Left renal cortex interstitium (tissue), 4 donors: ENCODE results near the gene NRSN1. TPM values are rescaled to one million over a fixed set of nuclear protein-coding genes. Genes with fewer than 3 reads are reported as not detected.

Experiments used
- DNase-seq, 4 donors: peaks; one replicate each; pipeline ENCODE4 v3.0.0-alpha.2; 2013; ENCODE audit warnings: low read depth in 4 of 4, low spot score in 2 of 4, missing footprints in 1 of 4
- polyA plus RNA-seq, 4 donors: library from polyadenylated mRNA; unstranded; fragments of 120-200 nt; gene quantifications; one replicate each; pipeline ENCODE4 v1.2.1, GENCODE V29; 2013; ENCODE audit not compliant: insufficient read length in 4 of 4

The NRSN1 gene
- polyA plus RNA-seq = 1 to 10 TPM in 1 of 4 donors, under 1 TPM in 3; 0.48 to 1.5 (median 0.86) TPM

DNA sequence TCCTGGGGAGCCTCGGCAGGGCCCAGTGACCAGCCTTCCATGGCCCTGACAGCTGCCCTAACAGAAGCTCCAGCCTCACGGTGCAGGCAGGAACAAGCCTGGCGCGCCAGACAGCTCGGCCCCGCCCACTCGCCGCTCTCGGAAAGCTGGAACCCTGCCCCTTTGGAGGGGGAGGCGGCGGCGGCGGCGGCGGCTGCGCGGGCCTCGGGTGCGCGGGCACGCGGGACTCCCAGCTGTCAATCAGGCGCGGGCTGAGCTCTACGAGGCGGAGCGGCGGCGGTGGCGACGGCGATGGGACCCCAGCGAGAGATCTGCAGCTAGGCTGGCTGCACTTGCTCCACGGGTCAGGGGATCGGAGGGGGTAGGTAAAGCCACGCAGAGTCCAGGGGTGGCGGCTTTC lies at the start of gene NRSN1:
Gene NRSN1 (plus strand): TSS at position 236 of the 400 bp plus-strand sequence. CDS start 8,113 bp downstream, outside the sequence.
- DNase-seq = no peak

- DNase-seq = no peak
These were observed 47.8 kb upstream of the NRSN1 start for GRCh38 chr6:24078200-24078599.

DNA sequence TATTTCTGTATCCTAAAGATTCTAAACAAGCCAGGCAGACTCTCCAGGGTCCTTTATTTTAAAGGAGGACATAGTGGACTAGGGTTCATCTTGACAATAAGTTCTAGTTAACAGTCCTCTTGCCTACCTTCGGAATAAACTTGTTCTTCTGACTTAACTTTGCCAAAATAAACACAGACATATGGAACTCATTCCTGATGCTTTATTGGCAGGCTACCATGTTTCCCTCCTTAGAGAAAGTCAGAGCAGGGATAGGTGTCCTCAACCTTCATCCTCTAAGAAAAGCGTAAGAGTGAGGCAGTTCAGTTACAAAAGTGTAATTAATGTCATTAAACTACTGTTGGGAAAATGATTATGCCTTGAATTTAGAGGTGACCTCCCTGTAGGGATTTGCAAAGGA lies 46.9 kb upstream of the NRSN1 start:
- no peak for DNase-seq

- no peak for DNase-seq
These were observed 45.3 kb upstream of the NRSN1 start for GRCh38 chr6:24080711-24081110.

DNA sequence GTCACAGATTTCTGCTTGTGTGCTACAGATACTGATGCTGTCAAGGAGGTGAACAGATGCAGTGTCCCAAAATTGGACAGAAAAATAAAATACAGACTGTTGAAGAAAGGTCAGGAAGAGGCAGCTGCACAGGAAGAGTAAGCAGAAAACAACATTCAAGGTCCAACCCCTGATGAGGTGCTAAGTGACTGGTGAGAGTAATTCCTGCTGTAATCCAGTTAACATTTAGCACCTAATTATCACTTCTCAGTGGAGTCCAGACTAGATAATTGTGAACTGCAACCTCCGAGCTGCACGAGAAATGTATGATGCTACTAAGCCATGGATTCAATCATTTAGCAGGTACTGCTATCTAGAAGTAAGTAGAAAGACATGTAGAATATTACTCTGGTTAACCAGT lies 36.3 kb upstream of the NRSN1 start:
- DNase-seq = no peak

DNA sequence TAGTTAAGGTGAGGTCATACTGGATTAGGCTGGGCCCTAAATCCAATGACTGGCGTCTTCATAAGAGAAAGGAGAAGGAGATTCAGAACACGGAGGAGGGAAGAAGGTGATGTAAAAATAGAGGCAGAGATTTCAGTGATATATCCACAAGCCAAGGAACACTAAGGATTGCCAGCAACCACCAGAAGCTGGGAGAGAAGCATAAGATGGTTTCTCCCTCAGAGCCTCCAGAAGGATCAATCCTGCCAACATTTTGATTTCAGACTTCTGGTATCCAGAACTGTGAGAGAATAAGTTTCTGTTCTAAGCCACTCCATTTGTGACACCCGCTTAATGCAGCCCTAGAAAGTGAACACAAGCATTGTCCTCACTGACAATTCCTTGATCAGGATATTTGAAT lies 33.6 kb upstream of the NRSN1 start:
- no peak for DNase-seq

DNA sequence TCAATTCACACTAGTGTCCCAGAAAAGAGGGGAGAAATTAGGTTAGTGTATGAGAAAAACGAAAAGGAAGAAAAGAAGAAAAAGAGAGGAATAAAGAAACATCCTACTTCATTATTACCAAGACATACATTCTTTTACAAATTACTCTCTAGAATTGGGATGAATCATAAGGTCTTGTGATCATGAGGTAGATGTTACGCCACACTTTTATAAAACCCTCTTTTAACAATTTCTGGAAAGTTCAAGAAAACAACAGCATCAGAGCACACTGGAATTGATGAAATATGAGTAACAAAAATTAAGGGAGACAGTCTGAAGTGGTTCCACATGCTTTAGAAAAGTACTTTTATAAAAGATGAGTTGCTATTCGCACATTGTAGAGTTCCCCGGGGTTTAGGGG lies 32.6 kb upstream of the NRSN1 start:
- DNase-seq = no peak

GRCh38 chr6:24099181-24099580 lies 26.8 kb upstream of the NRSN1 start:
- no peak for DNase-seq

- DNase-seq = no peak
These were observed 25.8 kb upstream of the NRSN1 start for GRCh38 chr6:24100024-24100769.

DNA sequence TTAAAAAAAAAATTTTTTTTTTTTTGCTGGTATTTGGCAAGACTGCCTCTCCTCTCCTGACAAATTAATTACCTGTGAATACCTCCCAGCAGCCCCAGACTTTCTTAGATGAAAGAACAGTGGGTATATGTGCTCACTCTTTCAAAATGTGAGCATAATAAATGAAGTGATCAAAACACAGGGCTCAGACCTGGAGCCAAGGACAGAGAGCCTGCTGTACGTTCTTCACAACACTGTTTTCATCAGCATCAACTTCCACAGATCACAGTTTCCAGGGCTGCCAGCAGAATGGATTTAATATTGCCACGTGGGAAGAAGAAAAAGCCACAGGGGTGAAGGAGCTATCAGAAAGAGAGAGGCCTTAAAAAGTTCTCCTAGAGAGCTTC lies 25.3 kb upstream of the NRSN1 start:
- no peak for DNase-seq

- DNase-seq = no peak
These were observed 20.8 kb upstream of the NRSN1 start for GRCh38 chr6:24105191-24105590.

DNA sequence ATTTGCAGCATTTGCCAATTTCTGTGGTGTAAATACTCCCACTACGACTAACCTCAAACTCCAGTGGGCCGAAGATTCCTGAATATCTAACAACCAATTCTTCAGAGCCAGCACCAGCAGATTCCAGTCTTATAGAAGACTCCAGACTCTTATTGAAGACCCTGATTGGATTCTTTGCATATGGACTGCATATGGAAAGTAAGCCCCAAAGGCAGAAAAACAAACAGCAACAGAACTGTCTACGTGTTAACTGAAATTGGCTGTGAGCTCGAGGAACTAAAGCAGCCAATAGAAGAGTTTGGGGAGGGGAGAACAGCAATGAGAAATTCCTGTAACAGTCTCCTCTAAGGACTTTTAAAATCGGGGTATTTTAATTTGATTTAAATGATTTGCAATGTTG lies 19.7 kb upstream of the NRSN1 start:
- no peak for DNase-seq

GRCh38 chr6:24107294-24107693 lies 18.7 kb upstream of the NRSN1 start:
- no peak for DNase-seq

GRCh38 chr6:24108056-24108455 lies 18.0 kb upstream of the NRSN1 start:
- DNase-seq = no peak

DNA sequence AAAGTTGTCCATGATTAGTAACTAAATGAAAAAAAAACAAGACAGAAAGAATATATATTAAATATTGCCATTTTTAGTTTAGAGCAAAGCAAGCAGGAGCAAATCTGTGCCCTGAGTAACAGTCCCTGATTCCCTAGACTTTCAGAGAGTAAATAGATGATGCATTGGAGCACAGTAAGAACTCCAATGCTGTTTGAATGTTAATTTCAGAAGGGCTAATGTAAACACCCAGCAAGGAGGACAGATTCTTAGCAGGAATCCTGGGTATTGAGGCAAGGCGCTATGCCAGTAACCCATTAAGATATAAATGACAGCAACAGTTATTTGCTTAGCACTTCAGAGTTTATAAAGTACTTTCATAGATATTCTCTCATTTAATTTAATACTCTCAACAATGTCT lies 15.6 kb upstream of the NRSN1 start:
- no peak for DNase-seq

GRCh38 chr6:24113891-24114290 lies 12.1 kb upstream of the NRSN1 start:
- no peak for DNase-seq

DNA sequence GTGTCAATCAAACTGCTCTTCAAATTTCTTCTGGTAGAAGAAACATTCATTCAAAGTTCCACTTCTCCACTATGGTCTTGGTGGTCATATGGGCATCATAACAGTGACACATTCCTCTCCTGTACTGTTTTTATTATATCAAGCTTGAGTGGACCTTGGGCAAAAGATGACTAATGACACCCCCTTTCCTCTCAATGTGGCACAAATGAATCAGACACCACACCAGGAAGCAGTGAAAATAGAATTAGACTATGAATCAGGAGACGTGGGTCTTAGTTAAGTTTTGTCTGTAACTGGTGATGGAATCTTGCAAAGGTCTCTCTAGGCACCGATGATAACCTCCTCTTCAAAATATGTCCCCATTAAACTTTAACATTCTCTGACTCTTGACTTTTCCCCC lies 9.0 kb upstream of the NRSN1 start:
- no peak for DNase-seq

- DNase-seq = no peak
These were observed 3.9 kb upstream of the NRSN1 start for GRCh38 chr6:24122139-24122538.

GRCh38 chr6:24126586-24127192 lies 674 bp downstream of the NRSN1 start:
- peak; percentile 63 to 86 (median 80) for DNase-seq

DNA sequence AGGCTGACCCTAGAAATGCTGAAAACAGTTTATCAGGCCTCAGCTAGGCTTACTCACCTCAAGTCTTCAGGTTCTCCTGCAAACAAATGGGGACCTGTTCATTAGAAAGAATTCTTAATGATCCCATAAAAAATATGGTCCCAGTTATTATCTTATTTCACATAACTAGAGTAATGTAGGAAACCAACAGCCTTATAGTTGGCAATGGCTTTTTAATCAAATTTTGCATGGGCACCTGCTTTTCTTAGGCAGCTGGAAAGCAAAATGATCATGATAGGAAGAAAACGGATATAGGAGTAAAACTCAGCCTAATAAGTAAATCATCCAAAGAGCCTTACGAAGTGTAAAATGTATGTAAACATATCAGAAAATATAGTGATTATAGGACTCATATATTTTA lies 1.3 kb downstream of the NRSN1 start:
- DNase-seq = no peak

DNA sequence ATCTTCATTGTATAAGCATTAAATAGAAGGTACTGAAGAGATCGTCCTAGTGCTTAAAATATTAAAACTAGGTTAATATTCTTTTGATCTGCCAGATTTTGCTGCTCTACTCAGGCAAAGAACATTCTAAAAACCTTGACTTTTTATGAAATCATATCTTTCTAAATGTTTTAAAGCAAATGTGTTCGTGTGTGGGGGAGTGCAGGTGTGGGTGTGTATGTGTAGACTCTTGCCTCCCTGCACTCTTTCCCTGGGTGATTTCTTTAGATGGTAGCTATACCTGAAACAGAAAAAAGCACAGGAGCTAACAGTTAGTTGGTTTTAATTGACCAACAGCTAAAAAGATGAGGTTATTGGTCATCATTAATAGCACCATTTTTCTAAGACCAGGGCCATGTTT lies 5.7 kb downstream of the NRSN1 start:
- DNase-seq = no peak

DNA sequence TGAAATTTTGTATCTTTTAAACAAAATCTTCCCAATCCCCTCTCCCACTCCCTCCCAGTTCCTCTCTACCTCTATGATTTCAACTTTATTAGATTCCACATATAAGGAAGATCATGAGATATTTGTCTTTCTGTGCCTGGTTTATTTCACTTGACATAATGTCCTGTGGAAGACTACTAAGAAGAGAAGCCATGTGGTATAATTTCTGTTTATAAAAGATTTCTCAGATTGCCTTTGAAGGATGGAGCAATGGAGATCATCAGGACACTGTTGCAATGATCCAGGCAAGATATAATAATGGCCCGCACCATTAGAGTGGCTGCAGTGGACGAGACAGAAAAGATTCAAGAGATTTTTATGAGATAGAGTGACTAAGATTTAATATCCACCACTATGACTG lies 13.1 kb downstream of the NRSN1 start:
- no peak for DNase-seq
